Measurements from ENCODE around the gene FIZ1. TPM values are rescaled to one million over a fixed set of nuclear protein-coding genes. Genes with fewer than 3 reads are reported as not detected.

The FIZ1 gene
- total and polyA plus RNA-seq, 2 experiments from 2014 or later = 5.4 to 10.1 TPM

- Histone ChIP-seq H3K27me3 (ENCODE audit: insufficient read depth) (no peaks in the 10 kb centered on the region), H3K4me3 (no peak overlapping the region), H4K20me1 (replicated peaks; ENCODE audit: insufficient read depth) (peaks cover 4% of the 10 kb centered on the region; the same call in 1 of the 2 replicates), H3K27ac (ENCODE audit: low read depth) (no peak overlapping the region), H2AFZ (no peak overlapping the region), H3K4me2 (no peak overlapping the region), H3K9me2 (ENCODE audit: insufficient read depth) (no peaks in the 10 kb centered on the region), H3K79me2 (replicated peaks; ENCODE audit: insufficient read depth) (peaks cover 9% of the 10 kb centered on the region), H3F3A (replicated peaks; ENCODE audit: low read depth) (peaks cover 22% of the 10 kb centered on the region), H3K36me3 (ENCODE audit: insufficient read depth) (no peaks in the 10 kb centered on the region), H3K4me1 (ENCODE audit: insufficient read depth) (peaks cover 22% of the 10 kb centered on the region)
- TF ChIP-seq ZNF462 (CRISPR knock-in tag; IDR thresholded peaks at IDR 0.05) (no peak), CREB1 (CRISPR knock-in tag; IDR thresholded peaks at IDR 0.05; ENCODE audit: low read depth) (no peak), REST (IDR thresholded peaks at IDR 0.05; ENCODE audit: unreplicated experiment) (no peak), EZH2phosphoT487 (IDR thresholded peaks at IDR 0.05; ENCODE audit: unreplicated experiment) (no peak), EZH2 (IDR thresholded peaks at IDR 0.05; ENCODE audit: low read depth, unreplicated experiment) (no peak), ZNF331 (CRISPR knock-in tag; IDR thresholded peaks at IDR 0.05; ENCODE audit: low read depth) (no peak), STAT1 (IDR thresholded peaks at IDR 0.05; ENCODE audit: unreplicated experiment) (no peak), ETS1 (IDR thresholded peaks at IDR 0.05) (no peak), JUNB (IDR thresholded peaks at IDR 0.05; ENCODE audit: unreplicated experiment) (no peak), POLR2AphosphoS5 (IDR thresholded peaks at IDR 0.05; ENCODE audit: low read depth) (no peak)
- ATAC-seq (no peak), DNase-seq (ENCODE audit: low spot score) (no peak)
- H3K4me3 Mint-ChIP-seq = no peak overlapping the region
- peaks cover 41% of the 10 kb centered on the region for H3K27me3 Mint-ChIP-seq (ENCODE audit: insufficient read depth, low read depth, poor library complexity)
- H3K9me3 Mint-ChIP-seq = peaks cover 6% of the 10 kb centered on the region
- H3K27ac Mint-ChIP-seq = no peak overlapping the region
- H3K4me1 Mint-ChIP-seq = peaks cover 40% of the 10 kb centered on the region
- peaks cover 12% of the 10 kb centered on the region for H3K36me3 Mint-ChIP-seq (ENCODE audit: low read depth)
These were observed 3.0 kb upstream of the FIZ1 start for GRCh38 chr19:55602104-55603001.
